NK-92 (cell line): ENCODE data around the gene NEGR1.

Experiments used
- DNase-seq: peaks from one replicate; lab custom pipeline; 2025; ENCODE audit not compliant: unreplicated experiment; lab: John Stamatoyannopoulos, UW

NEGR1 gene

DNA sequence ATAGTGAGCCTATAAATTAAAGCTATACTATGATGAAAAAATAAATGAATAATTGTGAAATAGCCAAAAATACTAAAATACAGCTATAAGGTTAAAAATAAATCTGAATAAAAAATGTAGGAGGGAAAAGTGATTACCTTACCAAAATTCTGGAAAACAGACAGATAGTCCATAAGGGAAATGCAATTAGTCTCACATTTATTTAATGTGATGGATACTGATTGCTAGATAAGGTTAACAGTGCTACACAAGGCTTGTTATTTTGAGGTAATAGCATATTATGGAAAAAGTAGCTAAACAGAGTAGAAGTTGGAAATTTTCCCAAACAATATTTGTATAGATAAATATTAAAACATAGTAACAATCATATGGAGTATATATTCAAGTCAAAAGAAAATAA is 413.0 kb downstream of the NEGR1 start:
- DNase-seq, result no peak

- DNase-seq, result no peak
Measured at GRCh38 chr1:71862756-71863155, 419.6 kb downstream of the NEGR1 start.

- no peak for DNase-seq
Measured at GRCh38 chr1:71861022-71861421, 421.3 kb downstream of the NEGR1 start.

GRCh38 chr1:71859806-71860205 is 422.5 kb downstream of the NEGR1 start:
- no peak for DNase-seq

- DNase-seq, result no peak
Measured at GRCh38 chr1:71857862-71858261, 424.5 kb downstream of the NEGR1 start.

DNA sequence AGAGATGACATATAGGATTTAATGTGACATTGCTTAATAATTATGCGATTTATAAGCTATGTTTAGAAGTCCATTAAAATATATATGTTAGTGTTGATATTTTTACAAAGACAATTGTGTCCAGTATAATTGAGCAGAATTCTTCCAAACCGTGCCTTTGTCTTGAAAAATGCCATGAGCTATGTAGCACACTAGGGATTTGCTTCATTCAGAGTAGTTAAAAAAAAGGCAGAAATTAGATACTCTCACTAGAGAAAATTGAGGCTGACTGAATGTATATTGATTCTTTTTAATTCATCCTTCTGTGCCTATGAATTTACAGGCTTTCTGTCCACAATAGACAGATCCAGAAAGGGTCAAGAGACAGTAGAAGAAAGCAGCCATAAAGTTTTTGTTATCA is 429.0 kb downstream of the NEGR1 start:
- no peak for DNase-seq

- no peak for DNase-seq
Measured at GRCh38 chr1:71850936-71851335, 431.4 kb downstream of the NEGR1 start.

GRCh38 chr1:71850515-71850914 is 431.8 kb downstream of the NEGR1 start:
- DNase-seq, result no peak

DNA sequence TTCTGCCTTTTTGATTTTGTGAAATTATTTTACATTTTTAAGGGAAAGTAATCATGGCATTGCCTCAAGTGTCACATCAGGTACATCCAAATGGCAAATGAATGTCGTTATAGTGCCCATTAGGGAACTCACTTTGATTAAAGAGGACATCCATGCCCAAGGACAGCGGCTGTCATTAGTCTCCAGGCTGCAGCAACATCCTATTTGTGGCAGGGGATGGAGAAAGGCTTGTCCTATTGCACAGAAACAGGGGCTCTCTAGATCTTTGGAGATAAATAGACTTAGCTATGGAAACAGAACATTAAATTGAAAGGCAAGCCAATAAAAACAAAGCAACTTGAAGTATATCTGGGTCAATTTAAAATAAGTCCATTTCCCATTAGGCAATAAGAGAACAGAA is 439.3 kb downstream of the NEGR1 start:
- no peak for DNase-seq

- no peak for DNase-seq
Measured at GRCh38 chr1:71839876-71840275, 442.5 kb downstream of the NEGR1 start.

DNA sequence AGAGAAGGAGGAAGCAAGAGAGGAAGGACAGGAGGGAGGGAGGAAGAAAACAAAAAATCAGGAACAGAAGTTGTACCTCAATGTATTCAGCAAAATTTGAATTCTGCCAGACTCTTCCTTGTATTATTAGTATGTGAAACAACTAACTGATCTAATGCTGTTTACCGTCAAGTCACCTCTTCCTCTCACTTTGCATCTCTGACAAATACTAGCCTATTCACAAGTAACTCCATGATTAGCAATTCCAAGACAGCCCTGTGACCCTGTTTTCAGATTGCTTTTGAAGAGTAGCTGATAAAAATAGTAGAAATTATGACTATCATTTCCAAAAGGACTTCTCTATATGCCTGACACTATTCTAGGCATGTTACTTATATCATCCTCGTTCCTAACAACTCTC is 445.4 kb downstream of the NEGR1 start:
- no peak for DNase-seq

- no peak for DNase-seq
Measured at GRCh38 chr1:71835442-71835813, 446.9 kb downstream of the NEGR1 start.

- DNase-seq, result no peak
Measured at GRCh38 chr1:71834601-71835441, 447.5 kb downstream of the NEGR1 start.

DNA sequence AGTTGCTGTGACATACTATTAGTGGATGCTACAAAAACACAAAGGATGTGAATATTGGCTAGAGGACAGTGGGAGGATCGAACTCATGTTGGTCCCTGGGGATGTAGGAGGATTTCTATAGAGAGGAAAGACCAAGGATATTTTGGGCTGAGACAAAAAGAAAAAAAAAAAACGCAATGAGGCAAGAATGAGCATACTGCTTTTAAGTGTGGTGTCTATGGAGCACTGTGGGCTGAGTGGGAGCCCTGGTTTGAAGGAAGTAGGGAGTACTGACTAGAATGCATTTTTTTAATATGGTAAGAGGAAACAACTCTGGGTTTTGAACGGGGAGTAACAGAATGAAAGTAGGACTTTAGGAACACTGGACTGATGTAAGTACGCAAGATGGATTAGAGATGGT is 450.7 kb downstream of the NEGR1 start:
- no peak for DNase-seq

GRCh38 chr1:71829346-71829745 is 453.0 kb downstream of the NEGR1 start:
- no peak for DNase-seq

DNA sequence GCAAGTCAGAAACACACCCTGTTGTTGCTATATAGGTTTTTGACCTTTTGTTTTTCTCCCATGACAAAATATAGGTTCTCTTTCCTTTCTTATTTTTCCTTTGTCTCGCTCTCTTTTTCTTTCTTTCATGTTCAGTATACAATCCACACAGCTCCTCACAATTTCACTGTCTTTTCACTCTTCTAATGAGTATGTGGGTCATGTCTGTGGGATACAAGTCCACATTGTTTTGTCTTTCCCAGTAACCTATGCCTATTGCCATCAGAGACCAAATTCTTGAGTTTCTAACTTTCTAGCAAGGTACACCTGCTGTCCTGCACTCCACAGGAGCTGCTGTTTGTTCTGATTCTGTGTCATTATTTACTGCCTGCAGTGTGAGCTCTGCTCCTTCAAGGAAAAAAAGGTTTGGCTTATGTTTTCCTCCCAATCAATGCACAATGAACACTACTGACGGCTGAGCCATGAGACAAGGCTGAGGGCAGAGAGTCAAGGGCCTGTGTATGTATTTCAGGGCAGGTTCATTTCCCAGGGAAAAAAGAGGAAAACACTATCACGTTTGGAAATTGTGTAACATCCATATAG is 453.8 kb downstream of the NEGR1 start:
- no peak for DNase-seq

DNA sequence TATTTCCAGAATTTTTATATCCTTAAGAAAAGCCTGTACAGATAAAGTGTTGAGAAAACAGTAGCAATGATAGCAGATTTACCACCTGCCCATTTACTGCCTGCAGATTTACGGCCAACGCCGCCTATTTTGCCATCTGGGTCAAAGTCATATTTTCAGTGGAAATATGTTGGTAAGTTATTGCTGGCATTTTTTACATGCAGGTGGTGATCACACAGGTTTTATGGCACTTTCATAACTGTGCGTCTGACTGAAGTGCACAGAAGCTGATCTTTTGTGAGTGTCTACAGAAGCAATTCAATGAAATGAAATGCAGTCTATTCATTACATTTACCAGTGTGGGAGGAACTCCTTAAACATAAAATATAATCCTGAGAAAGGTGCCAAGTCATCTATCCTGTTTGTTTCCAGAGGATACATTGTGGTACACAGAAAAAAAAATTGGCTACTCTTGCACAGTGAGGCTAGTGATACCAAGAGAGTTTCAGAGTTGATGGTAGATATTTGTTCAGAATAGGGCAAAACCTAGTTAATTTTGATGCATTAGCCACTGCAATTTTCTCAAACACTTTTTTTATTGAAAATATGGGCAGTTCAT is 458.5 kb downstream of the NEGR1 start:
- no peak for DNase-seq

DNA sequence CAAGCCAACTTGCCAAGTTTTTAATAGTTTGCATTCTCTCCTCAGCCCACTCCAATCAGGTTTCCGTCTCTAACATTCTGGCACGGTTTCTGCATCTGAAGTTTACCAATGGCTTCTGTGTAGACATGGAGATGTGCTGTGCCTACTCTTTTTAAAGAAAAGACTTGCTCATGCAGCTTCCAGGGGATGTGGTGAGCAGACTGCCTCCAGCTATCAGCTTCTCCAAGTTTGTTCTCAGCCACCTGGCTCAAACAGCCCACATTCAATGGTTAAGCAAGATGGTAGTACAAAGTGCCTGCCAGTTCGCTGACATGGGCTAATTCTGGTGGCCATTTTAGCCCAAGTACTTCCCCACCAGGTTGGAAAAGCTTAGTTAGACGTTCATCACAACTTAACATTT is 465.3 kb downstream of the NEGR1 start:
- no peak for DNase-seq

DNA sequence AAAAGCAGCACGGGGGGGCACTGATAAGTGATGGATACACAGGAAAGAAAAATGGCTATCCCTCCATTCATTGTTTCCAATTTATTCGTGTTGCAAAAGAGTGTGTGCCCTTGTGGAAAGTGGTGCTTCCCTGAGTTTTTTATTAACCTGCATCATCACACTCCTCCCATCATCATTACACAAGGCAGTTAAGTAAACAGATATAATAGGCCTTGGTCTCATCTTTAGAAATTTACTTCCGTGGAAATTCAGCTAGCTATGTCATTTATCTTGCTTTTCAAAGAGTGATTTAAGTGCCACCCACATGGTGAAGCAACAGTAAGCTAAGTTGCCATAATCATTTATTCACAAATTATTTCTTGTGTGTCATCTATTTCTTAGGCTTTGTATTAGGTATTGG is 473.3 kb downstream of the NEGR1 start:
- DNase-seq, result no peak

GRCh38 chr1:71804140-71804539 is 478.2 kb downstream of the NEGR1 start:
- no peak for DNase-seq

GRCh38 chr1:71796006-71796405 is 486.3 kb downstream of the NEGR1 start:
- no peak for DNase-seq

DNA sequence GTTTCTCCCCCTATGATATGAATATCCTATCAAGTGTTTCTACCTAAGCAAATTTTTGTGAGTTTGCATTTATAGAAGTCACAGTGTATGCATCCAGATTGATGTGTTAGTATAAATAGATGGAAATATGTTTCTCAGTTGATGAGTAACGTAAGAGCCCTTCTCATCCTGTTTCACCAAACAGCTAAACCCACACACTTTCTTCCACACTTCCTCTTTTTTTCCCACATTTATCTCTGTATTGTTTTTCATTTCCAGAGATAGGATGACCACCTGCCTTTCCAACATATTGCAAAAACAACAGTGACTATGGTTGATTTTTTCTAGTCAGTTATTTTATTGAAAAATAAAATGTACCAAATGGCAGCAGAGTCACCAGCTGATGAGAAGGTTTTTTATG is 490.1 kb downstream of the NEGR1 start:
- DNase-seq, result no peak
